Central memory CD8-positive, alpha-beta T cell (primary cell): ENCODE data around the gene STIMATE.

Experiments used
- ATAC-seq: fragments of 150-1000 bp; cut with Tn5 transposase; replicated peaks from 2 replicates; pipeline ENCODE4 v1.10.0; 2022; ENCODE audit warnings: mild to moderate bottlenecking, moderate FRiP score, moderate number of reproducible peaks; ENCODE audit not compliant: poor library complexity, severe bottlenecking; ENCODE audit errors: extremely low read depth
- DNase-seq, 2 donors: peaks; one replicate each; pipeline ENCODE4 v3.0.0; 2021; ENCODE audit warnings: low spot score in 2 of 2
- H3K27ac Mint-ChIP-seq: one replicate; pipeline ENCODE4 v1.8.0; 2022; ENCODE audit warnings: low read depth, mild to moderate bottlenecking, moderate library complexity, mixed read lengths
- H3K27me3 Mint-ChIP-seq: one replicate; pipeline ENCODE4 v1.8.0; 2022; ENCODE audit warnings: mixed read lengths
- H3K36me3 Mint-ChIP-seq: one replicate; pipeline ENCODE4 v1.8.0; 2022; ENCODE audit warnings: mild to moderate bottlenecking, moderate library complexity, mixed read lengths; ENCODE audit not compliant: insufficient read depth
- H3K4me1 Mint-ChIP-seq: one replicate; pipeline ENCODE4 v1.8.0; 2022; ENCODE audit warnings: mixed read lengths
- H3K4me3 Mint-ChIP-seq: one replicate; pipeline ENCODE4 v1.8.0; 2022; ENCODE audit warnings: mild to moderate bottlenecking, moderate library complexity, mixed read lengths
- H3K9me3 Mint-ChIP-seq: one replicate; pipeline ENCODE4 v1.8.0; 2022; ENCODE audit warnings: mixed read lengths

Gene STIMATE

DNA sequence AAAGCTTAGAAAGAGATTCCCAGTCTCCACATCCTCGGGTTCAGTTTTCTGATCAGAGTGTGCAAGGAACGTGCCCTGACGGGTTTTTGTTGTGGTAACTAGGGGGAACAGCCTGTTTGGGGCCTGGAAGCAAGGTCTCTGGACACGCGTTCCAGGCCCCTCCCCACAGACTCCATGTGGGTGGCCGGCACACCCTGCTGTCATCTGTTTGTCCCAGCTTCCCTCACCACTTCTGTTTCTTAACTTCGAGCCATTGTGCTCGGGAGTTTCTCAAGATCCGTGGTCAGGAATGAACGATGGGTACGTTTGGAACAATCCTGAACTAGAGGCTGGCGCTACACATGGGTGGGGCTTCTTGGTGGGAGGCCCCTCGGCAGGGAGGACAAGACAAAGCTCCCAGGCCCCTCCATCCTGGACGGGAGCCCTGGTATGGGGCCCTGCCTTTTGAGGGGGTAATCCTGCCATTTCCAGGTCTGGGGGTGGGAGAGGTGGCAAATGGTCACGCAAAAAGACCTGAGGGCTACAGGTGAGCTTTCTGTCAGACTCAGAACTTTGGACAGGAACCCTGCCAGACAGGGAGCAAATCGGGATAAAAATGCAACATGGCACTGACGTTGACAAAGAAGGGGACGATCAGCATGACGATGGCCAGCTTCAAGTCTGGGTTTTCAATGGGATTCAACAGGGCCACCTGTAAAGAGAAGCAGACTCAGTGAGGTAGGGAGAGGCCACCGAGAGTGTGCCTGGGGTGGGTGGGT, 54.1 kb downstream of the STIMATE start:
- peaks cover 22% of the 10 kb centered on the region for H3K4me1 Mint-ChIP-seq
- no peaks in the 10 kb centered on the region for H3K27me3 Mint-ChIP-seq
- no peak overlapping the region for H3K4me3 Mint-ChIP-seq
- DNase-seq (no peak), ATAC-seq (no peak)
- H3K27ac Mint-ChIP-seq: no peak overlapping the region
- H3K9me3 Mint-ChIP-seq: no peaks in the 10 kb centered on the region
- H3K36me3 Mint-ChIP-seq: peaks cover 12% of the 10 kb centered on the region

DNA sequence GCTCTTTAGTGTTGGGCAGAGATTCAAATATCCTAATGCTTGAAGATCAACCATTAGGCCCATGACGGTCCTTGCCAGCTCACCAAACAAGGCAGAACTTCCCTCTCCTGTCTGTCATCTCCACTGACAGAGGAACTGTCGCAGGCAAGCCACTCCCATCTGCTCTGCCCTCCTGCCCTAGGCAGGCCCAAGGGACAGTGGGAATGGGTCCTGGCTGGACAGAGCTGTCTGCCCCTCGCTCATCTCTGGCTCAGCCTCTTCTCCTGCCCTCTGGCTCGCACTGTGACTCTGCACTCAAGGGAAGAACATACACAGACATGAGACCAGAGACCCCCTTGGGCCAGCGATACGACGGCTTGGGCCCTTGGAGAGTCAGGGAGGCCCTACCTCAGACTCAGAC, 54.9 kb downstream of the STIMATE start:
- no peak overlapping the region for H3K27ac Mint-ChIP-seq
- H3K4me3 Mint-ChIP-seq: no peak overlapping the region
- no peaks in the 10 kb centered on the region for H3K27me3 Mint-ChIP-seq
- ATAC-seq (no peak), DNase-seq (no peak)
- H3K9me3 Mint-ChIP-seq: no peaks in the 10 kb centered on the region
- H3K36me3 Mint-ChIP-seq: peaks cover 12% of the 10 kb centered on the region
- H3K4me1 Mint-ChIP-seq: peaks cover 30% of the 10 kb centered on the region

DNA sequence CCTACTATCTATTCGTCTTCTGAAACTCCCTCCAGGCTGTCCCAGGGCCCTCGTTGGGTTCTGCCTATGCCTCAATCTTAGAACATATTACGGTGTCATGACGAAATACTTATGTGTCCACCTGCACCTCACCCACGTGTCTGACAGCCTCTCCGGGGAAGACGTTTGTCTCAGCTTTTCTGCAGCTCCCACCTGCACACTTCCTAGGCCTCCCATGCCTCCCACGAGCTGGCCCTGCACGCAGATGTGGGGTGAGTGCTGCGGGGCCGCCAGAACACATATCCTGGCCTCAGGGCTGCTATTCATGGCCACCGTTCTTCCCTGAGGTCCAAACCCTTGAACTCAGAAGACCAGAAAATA, 55.4 kb downstream of the STIMATE start:
- Mint-ChIP-seq H3K27me3 (no peaks in the 10 kb centered on the region), H3K4me3 (no peak overlapping the region), H3K27ac (no peak overlapping the region), H3K9me3 (no peaks in the 10 kb centered on the region), H3K36me3 (peaks cover 12% of the 10 kb centered on the region), H3K4me1 (peaks cover 32% of the 10 kb centered on the region)
- DNase-seq (no peak), ATAC-seq (no peak)

DNA sequence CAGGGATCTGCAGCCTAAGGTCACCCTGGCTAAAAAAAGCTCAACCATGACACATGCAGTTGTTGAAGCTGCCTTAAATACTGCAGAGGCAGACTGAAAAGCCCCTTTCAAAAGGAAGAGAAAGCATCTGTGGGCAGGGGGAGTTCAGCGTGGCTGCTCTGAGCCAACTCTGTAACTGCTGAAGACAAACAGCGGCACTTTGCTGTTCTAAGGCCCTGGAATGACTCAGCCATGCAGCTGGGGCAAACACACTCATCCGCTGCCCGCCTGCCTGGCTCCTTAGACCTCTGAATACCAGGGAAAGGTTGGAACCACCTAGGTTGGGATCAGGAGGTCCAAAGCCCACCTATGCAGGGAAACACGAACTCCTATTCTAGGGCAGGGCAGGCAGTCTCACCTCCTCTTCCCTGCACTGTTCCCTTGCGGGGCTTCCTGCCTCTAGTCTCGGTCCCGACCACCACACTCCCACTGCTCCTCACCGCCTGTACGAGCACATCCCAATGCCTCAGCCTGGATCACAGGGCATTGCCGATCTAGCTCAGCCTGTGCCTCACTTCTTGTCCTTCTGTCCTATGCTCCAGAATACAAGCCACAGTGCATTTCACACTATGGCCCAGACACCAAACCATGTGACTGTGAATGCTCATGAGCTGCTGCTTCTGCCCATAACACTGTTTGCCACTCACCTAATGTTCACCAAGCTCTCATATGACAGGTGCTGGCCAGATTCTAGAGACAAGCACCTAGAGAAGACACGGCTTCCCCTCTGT, 56.0 kb downstream of the STIMATE start:
- ATAC-seq: no peak
- Mint-ChIP-seq H3K27me3 (no peaks in the 10 kb centered on the region), H3K27ac (no peak overlapping the region), H3K9me3 (no peaks in the 10 kb centered on the region), H3K36me3 (peaks cover 13% of the 10 kb centered on the region), H3K4me3 (no peak overlapping the region), H3K4me1 (peaks cover 38% of the 10 kb centered on the region)
- no peak for DNase-seq

DNA sequence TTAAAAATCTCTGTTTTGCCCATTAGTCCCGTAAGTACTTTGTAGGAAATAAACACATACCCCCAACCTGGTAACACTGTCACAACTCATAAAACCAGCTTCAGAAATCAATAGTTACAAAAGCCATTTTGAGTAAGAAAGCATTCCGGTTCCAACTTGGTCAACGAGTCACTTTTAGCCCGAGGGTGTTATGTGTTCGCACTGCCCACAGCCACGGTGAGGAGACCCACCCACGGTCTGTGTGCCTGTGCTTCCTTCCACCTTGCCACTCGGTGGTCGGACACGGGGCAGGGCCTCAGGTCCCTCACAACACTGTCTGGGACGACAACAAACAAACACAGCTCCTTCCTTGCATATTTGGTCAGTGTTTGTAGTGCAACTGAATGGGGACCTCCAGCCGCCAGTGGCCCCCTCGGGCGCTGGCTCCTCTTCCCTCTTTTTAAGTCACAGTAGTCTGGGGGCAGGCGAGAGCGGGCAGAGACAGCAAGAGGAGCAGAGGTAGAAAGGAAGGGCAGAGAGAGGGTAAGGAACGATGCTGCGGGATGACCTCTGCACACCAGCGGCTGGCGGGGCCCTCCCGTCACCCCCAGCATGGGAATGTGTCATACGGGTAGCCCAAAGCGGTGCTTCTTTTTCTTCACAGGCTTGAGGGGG, 57.3 kb downstream of the STIMATE start:
- no peaks in the 10 kb centered on the region for H3K9me3 Mint-ChIP-seq
- no peak overlapping the region for H3K27ac Mint-ChIP-seq
- H3K4me1 Mint-ChIP-seq: peaks cover 39% of the 10 kb centered on the region
- ATAC-seq (no peak), DNase-seq (no peak)
- H3K27me3 Mint-ChIP-seq: no peaks in the 10 kb centered on the region
- peaks cover 14% of the 10 kb centered on the region for H3K36me3 Mint-ChIP-seq
- no peak overlapping the region for H3K4me3 Mint-ChIP-seq

DNA sequence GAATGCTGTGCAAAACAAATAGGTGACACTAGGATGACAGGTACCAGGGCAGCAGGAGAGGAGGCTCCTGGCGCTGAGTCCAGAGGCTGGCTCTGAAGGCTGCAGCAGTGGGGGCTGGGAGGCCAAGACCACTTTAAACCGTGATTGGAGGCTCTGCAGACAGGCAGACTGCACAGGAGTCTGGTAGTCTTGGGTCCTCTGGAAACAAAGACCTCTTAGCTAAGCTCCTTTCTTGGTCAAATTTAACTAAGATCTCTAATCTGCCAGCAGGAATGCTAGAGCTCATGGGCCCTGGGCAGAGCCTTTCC, 58.1 kb downstream of the STIMATE start:
- Mint-ChIP-seq H3K9me3 (no peaks in the 10 kb centered on the region), H3K4me3 (peak overlapping the region; percentile 28), H3K27me3 (no peaks in the 10 kb centered on the region), H3K27ac (no peak overlapping the region), H3K4me1 (peaks cover 39% of the 10 kb centered on the region), H3K36me3 (peaks cover 16% of the 10 kb centered on the region)
- no peak for DNase-seq
- ATAC-seq: no peak

DNA sequence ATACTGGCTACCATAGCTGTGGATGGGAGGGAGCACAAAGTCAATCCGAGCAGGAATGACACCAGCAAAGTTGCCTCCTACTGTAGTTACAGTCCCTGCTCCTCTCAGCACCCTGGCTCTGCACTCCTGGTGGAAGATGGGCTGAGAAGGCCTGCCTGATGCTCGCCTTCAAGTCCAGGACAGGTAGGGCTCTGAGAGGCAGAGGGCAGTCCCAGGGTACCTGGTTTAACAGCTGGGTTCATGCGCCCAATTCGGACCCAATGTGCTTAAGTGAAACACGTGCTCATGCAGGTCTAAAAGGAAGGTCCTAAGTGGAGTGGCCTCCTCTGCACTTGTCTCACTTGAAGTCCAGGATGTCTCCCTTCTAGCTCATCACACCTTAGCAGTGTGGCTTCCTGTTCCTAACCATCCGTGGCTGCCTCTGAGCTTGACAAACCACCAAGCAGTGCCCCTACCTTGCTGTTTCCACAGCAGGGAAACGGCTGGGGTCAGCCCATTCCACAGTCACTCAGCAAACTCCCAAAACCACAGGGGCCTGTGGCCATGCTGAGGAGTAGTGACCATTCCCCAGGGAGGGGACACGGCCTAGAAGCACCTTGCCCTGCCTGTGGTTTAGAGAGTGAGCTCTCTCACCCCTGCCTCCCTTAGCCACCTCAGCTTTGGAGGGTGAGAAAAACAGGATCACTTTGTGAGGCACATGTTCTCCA, 58.6 kb downstream of the STIMATE start:
- Mint-ChIP-seq H3K4me1 (peaks cover 39% of the 10 kb centered on the region), H3K36me3 (peaks cover 16% of the 10 kb centered on the region), H3K9me3 (no peaks in the 10 kb centered on the region), H3K27ac (no peak overlapping the region), H3K4me3 (peak overlapping the region; percentile 28), H3K27me3 (no peaks in the 10 kb centered on the region)
- no peak for DNase-seq
- peak; percentile 88 for ATAC-seq

DNA sequence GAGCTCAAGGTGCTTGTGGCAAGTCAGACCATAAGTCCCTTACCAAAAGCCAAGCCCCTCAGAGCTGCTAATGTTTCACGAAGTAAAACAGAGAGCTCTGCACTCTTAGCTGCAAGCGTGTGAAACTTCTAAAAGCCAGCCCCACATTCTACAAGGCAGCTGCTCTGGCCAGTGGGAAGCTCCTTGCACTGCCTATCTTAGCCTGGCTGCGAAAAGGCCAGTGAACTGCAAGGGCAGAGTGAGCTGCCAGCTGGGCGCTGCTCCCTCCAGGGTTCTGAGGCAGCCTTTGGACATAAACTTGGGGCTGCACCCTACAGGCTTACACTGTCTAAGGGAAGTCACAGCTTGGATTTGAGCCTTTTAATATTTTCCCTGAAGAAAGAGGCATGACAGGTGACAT, 60.4 kb downstream of the STIMATE start:
- Mint-ChIP-seq H3K4me3 (no peak overlapping the region), H3K27me3 (no peaks in the 10 kb centered on the region), H3K9me3 (no peaks in the 10 kb centered on the region), H3K36me3 (peaks cover 14% of the 10 kb centered on the region), H3K27ac (peak overlapping the region; percentile 35), H3K4me1 (peaks cover 39% of the 10 kb centered on the region)
- ATAC-seq (no peak), DNase-seq (no peak)

DNA sequence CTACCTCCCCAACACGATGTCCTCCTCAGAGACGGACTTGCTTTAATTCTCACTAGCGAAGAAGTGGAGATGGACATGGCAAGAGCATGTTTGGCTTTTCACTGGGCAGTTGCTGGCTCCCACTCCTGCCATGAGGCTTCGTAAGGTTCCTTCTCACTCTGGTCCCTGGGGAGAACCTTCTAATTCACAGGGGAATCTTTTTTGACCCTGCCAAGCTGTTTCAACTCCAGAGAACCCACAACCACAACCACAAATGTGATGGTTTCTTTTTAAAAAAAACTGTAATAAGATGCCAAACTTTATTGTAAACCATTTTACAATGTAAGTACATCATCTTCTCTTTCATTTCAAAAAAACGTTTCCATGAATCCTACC, 60.9 kb downstream of the STIMATE start:
- DNase-seq (no peak), ATAC-seq (no peak)
- Mint-ChIP-seq H3K4me3 (no peak overlapping the region), H3K27ac (peak overlapping the region; percentile 35), H3K9me3 (no peaks in the 10 kb centered on the region), H3K27me3 (no peaks in the 10 kb centered on the region), H3K4me1 (peaks cover 39% of the 10 kb centered on the region), H3K36me3 (peaks cover 11% of the 10 kb centered on the region)

DNA sequence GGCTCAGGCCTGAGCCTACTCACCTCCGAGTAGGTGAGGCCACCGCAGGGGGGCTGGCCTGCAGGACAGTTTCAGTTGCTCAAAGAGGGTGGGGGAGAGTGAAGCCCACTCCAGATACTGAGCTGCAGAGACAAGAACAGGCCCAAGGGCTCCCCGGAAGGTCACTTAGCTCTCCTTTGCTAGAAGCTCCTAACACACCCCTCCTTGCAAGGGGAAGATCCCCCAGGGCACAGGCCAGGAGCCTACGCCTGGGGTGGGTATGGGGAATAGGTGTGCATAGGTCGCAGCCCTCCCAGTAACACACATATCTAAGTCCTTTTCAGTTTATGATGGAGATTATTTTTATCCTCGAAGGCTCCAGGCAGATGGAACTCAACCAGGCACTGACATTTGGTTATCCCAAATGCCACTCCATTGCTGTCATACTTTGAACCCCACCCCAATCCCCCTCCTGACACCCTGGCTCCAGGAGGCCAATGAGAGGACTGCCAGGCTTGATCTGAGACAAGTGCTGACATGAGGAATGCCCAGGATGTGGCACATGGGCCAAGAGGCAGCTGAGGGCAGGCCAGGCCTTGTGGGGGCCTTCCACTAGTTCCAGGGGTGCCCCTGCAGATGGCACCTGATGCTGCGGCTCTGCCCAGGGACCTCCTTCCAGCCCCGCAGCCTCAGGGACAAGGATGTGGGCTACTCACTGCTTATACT, 61.4 kb downstream of the STIMATE start:
- ATAC-seq (no peak), DNase-seq (no peak)
- H3K4me1 Mint-ChIP-seq: peaks cover 39% of the 10 kb centered on the region

DNA sequence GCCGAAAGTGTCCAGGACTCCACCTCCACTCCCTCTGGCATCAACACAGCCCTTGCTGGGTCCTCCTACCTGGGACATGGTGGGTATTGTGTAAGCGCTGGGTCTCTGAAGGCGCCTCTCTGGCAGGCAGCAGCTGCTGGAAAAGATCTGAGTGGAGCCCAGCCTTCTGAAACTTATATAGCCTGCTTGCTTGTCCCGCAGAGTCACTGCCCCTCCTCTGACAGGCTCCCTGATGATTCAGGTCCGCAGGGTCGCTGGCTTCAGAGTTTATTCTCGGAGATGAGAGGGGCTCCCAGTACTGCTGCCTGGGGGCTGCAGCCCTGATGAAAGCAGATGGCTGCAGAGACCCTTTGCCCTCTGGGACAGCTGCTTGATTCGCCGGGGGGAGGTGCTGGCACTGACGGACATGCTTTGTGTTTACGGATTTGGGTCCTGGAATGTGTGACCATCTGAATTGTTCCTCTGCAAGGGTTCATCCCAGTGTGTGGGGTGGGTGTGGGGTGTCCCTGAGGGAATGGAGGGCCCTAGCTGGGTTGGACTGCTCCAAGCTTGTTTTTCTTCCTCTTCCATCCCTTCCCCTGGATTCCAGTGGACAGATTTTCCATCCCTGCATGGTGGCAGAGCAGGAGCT, 62.4 kb downstream of the STIMATE start, which contains the start of gene MUSTN1:
Gene MUSTN1 (minus strand): TSS at position 149 of the 631 bp plus-strand sequence. CDS start 71 bp downstream, at position 78.
- Mint-ChIP-seq H3K4me1 (peaks cover 35% of the 10 kb centered on the region), H3K9me3 (no peaks in the 10 kb centered on the region), H3K27ac (peak within 1 kb of the TSS; percentile 9), H3K4me3 (no peak within 1 kb of the TSS), H3K27me3 (no peaks in the 10 kb centered on the region), H3K36me3 (peaks cover 11% of the 10 kb centered on the region)
- ATAC-seq (no peak), DNase-seq (no peak)

More for the DNA sequence above, 61.4 kb downstream of the STIMATE start:
- Mint-ChIP-seq H3K9me3 (no peaks in the 10 kb centered on the region), H3K4me3 (no peak overlapping the region), H3K27me3 (no peaks in the 10 kb centered on the region), H3K36me3 (peaks cover 11% of the 10 kb centered on the region), H3K27ac (no peak overlapping the region)

DNA sequence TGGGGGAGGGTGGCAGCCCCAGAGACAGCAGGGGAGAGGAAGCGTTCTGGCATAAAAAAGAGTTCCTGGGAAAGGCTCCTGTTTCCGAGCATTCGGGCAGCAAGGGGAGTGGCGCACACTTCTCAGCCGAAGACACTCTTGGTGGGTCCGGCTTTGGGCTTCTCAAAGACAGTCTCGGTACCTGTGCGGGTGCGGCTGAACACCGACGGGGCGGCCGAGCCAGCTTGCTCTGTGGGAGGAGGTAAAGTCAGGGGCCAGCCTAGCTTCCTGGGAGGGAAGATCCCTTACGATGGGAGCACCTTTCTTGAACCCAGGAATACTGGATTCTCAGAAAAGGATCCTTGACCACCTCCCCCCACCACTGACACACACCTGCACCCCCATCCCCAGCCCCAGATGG, 64.1 kb downstream of the STIMATE start:
- Mint-ChIP-seq H3K36me3 (peaks cover 7% of the 10 kb centered on the region), H3K27ac (no peak overlapping the region), H3K4me3 (no peak overlapping the region), H3K9me3 (no peaks in the 10 kb centered on the region), H3K27me3 (no peaks in the 10 kb centered on the region), H3K4me1 (peaks cover 17% of the 10 kb centered on the region)
- DNase-seq (no peak), ATAC-seq (no peak)
